ENCODE measurements around the gene PTPRK.
"Not testable (repeated sequence)": the region's sequence is repeated elsewhere in the genome, so short reads cannot be mapped to it uniquely, and the experiment has no call there.

The PTPRK gene

GRCh38 chr6:128446497-128446896 is 73.9 kb downstream of the PTPRK start:
- no peak for TF ChIP-seq CTCF (IDR thresholded peaks at IDR 0.05; ENCODE audit: control extremely low read depth, extremely low read depth, low read depth, missing control alignments)
- CTCF ChIA-PET, result interaction anchor here (0.8 to 1.5 kb wide), 2 partner anchors 11 to 15 kb away, joined by 3 read pairs; no protein-coding TSS in a partner anchor
- POLR2A ChIA-PET, result no interaction called here
- DNase-seq (ENCODE audit: extremely low spot score), result no peak

- CTCF ChIA-PET, result no interaction called here
- DNase-seq (ENCODE audit: extremely low spot score), result no peak
- POLR2A ChIA-PET, result no interaction called here
- TF ChIP-seq CTCF (IDR thresholded peaks at IDR 0.05; ENCODE audit: control extremely low read depth, extremely low read depth, low read depth, missing control alignments), result no peak
Measured at GRCh38 chr6:128443553-128443952, 76.8 kb downstream of the PTPRK start.

GRCh38 chr6:128439627-128440026 is 80.8 kb downstream of the PTPRK start:
- DNase-seq (ENCODE audit: extremely low spot score), result no peak
- CTCF ChIA-PET, result interaction anchor here (0.7 kb wide), 1 partner anchor 12 kb away, joined by 3 read pairs; no protein-coding TSS in a partner anchor
- POLR2A ChIA-PET, result no interaction called here
- no peak for TF ChIP-seq CTCF (IDR thresholded peaks at IDR 0.05; ENCODE audit: control extremely low read depth, extremely low read depth, low read depth, missing control alignments)

GRCh38 chr6:128438393-128438792 is 82.0 kb downstream of the PTPRK start:
- POLR2A ChIA-PET, result no interaction called here
- DNase-seq (ENCODE audit: extremely low spot score), result no peak

GRCh38 chr6:128437685-128438084 is 82.7 kb downstream of the PTPRK start:
- CTCF ChIA-PET, result no interaction called here
- no peak for DNase-seq (ENCODE audit: extremely low spot score)
- POLR2A ChIA-PET, result no interaction called here
- TF ChIP-seq CTCF (IDR thresholded peaks at IDR 0.05; ENCODE audit: control extremely low read depth, extremely low read depth, low read depth, missing control alignments), result no peak

More at GRCh38 chr6:128438393-128438792, 82.0 kb downstream of the PTPRK start:
- TF ChIP-seq CTCF (IDR thresholded peaks at IDR 0.05; ENCODE audit: control extremely low read depth, extremely low read depth, low read depth, missing control alignments), result no peak
- CTCF ChIA-PET, result no interaction called here

- POLR2A ChIA-PET; DNase-seq (ENCODE audit: extremely low spot score); CTCF ChIA-PET: not testable (repeated sequence)
Measured at GRCh38 chr6:128434752-128435151, 85.6 kb downstream of the PTPRK start.

GRCh38 chr6:128432394-128432793 is 88.0 kb downstream of the PTPRK start:
- no peak for TF ChIP-seq CTCF (IDR thresholded peaks at IDR 0.05; ENCODE audit: control extremely low read depth, extremely low read depth, low read depth, missing control alignments)
- ChIA-PET POLR2A (no interaction called here), CTCF (no interaction called here)
- no peak for DNase-seq (ENCODE audit: extremely low spot score)

Measured in GM10248 (cell line).